BE2C (cell line): ENCODE data around the gene SLC25A52.

Experiments
- DNase-seq: peaks from one replicate; pipeline ENCODE4 v3.0.0-alpha.2; 2020
- H3K27me3 ChIP-seq: fragments of 250-450 bp; sonication (Bioruptor Pico); 2 replicates; pipeline ENCODE4 v1.5.1; 2020; ENCODE audit warnings: mild to moderate bottlenecking
- H3K36me3 ChIP-seq: fragments of 250-450 bp; sonication (Bioruptor Pico); 2 replicates; pipeline ENCODE4 v1.5.1; 2020; ENCODE audit warnings: mild to moderate bottlenecking
- H3K4me1 ChIP-seq: fragments of 250-450 bp; sonication (Bioruptor Pico); 2 replicates; pipeline ENCODE4 v1.5.1; 2020
- H3K4me3 ChIP-seq: 2 replicates; pipeline ENCODE4 v1.5.1; 2011; ENCODE audit warnings: low read depth, low read length
- H3K9me3 ChIP-seq: fragments of 250-450 bp; sonication (Bioruptor Pico); 2 replicates; pipeline ENCODE4 v1.5.1; 2020
- TF ChIP-seq, protein P1 (sequence below): IDR thresholded peaks from 2 replicates; pipeline ENCODE4 v1.5.1; 2012; ENCODE audit warnings: mild to moderate bottlenecking, low read depth, low read length

The SLC25A52 gene

DNA sequence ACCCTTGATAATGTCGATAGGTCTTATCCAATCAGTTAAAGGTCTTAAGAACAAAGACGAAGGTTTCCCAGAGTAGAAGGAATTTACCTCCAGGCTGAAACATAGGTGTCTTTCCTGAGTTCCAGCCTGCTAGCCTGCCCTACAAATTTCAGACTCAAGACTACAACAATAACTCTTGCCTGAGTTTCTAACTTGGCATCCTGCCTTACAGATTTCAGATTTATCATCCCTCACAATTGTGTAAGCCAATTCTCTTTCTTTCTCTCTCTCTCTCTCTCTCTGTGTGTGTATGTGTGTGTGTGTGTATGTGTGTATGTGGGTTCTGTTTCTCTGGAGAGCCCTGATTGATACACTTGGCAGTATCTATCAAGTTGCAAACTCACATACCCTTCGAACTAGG is 39.1 kb downstream of the SLC25A52 start:
- H3K4me1 ChIP-seq: no peaks in the 10 kb centered on the region
- H3K4me3 ChIP-seq: no peak overlapping the region
- H3K36me3 ChIP-seq: no peaks in the 10 kb centered on the region
- H3K27me3 ChIP-seq: peaks cover 12% of the 10 kb centered on the region
- TF ChIP-seq, protein P1, sequence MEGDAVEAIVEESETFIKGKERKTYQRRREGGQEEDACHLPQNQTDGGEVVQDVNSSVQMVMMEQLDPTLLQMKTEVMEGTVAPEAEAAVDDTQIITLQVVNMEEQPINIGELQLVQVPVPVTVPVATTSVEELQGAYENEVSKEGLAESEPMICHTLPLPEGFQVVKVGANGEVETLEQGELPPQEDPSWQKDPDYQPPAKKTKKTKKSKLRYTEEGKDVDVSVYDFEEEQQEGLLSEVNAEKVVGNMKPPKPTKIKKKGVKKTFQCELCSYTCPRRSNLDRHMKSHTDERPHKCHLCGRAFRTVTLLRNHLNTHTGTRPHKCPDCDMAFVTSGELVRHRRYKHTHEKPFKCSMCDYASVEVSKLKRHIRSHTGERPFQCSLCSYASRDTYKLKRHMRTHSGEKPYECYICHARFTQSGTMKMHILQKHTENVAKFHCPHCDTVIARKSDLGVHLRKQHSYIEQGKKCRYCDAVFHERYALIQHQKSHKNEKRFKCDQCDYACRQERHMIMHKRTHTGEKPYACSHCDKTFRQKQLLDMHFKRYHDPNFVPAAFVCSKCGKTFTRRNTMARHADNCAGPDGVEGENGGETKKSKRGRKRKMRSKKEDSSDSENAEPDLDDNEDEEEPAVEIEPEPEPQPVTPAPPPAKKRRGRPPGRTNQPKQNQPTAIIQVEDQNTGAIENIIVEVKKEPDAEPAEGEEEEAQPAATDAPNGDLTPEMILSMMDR: no peak
- H3K9me3 ChIP-seq: no peaks in the 10 kb centered on the region
- no peak for DNase-seq

GRCh38 chr18:31720867-31721266 is 39.8 kb downstream of the SLC25A52 start:
- TF ChIP-seq, protein P1: no peak
- H3K36me3 ChIP-seq: no peaks in the 10 kb centered on the region
- H3K9me3 ChIP-seq: no peaks in the 10 kb centered on the region
- no peak overlapping the region for H3K4me3 ChIP-seq
- DNase-seq: no peak
- peaks cover 12% of the 10 kb centered on the region for H3K27me3 ChIP-seq
- no peaks in the 10 kb centered on the region for H3K4me1 ChIP-seq

GRCh38 chr18:31719363-31720006 is 41.2 kb downstream of the SLC25A52 start:
- Histone ChIP-seq H3K4me3 (no peak overlapping the region), H3K36me3 (no peaks in the 10 kb centered on the region), H3K27me3 (peaks cover 6% of the 10 kb centered on the region; the same call in 1 of the 2 replicates), H3K9me3 (no peaks in the 10 kb centered on the region), H3K4me1 (no peaks in the 10 kb centered on the region)
- TF ChIP-seq, protein P1: no peak
- DNase-seq: no peak

GRCh38 chr18:31718386-31718785 is 42.3 kb downstream of the SLC25A52 start:
- no peaks in the 10 kb centered on the region for H3K27me3 ChIP-seq
- no peaks in the 10 kb centered on the region for H3K36me3 ChIP-seq
- no peaks in the 10 kb centered on the region for H3K9me3 ChIP-seq
- H3K4me3 ChIP-seq: no peak overlapping the region
- TF ChIP-seq, protein P1: no peak
- H3K4me1 ChIP-seq: no peaks in the 10 kb centered on the region
- no peak for DNase-seq

GRCh38 chr18:31716362-31716761 is 44.3 kb downstream of the SLC25A52 start:
- no peaks in the 10 kb centered on the region for H3K27me3 ChIP-seq
- no peaks in the 10 kb centered on the region for H3K4me1 ChIP-seq
- H3K36me3 ChIP-seq: no peaks in the 10 kb centered on the region
- H3K4me3 ChIP-seq: no peak overlapping the region
- H3K9me3 ChIP-seq: no peaks in the 10 kb centered on the region
- TF ChIP-seq, protein P1: no peak
- no peak for DNase-seq

- no peaks in the 10 kb centered on the region for H3K9me3 ChIP-seq
- H3K36me3 ChIP-seq: no peaks in the 10 kb centered on the region
- TF ChIP-seq, protein P1: no peak
- DNase-seq: no peak
- H3K4me1 ChIP-seq: no peaks in the 10 kb centered on the region
- H3K27me3 ChIP-seq: no peaks in the 10 kb centered on the region
- H3K4me3 ChIP-seq: no peak overlapping the region
Measured at GRCh38 chr18:31711365-31712172, 49.1 kb downstream of the SLC25A52 start.
